M059J (cell line): ENCODE data around the gene YKT6. TPM values are rescaled to one million over a fixed set of nuclear protein-coding genes. Genes with fewer than 3 reads are reported as not detected.

ENCODE experiments used
- DNase-seq: peaks from one replicate; pipeline ENCODE4 v3.0.0-alpha.2; 2012; ENCODE audit warnings: low read depth
- total RNA-seq: library from RNA; depleted of rRNA; stranded (reverse); fragments of >200 nt; shearing (Covaris generic); gene quantifications from 2 replicates; pipeline ENCODE4 v1.2.3, GENCODE V29; 2014; rRNA removed

Gene YKT6
- total RNA-seq, 1 experiment from 2014 or later, result 128 TPM

GRCh38 chr7:44258865-44259546, 58.2 kb downstream of the YKT6 start:
- no peak for DNase-seq

GRCh38 chr7:44259547-44260457, 59.0 kb downstream of the YKT6 start:
- DNase-seq, result peak; percentile 90

- DNase-seq, result no peak
These were observed 60.5 kb downstream of the YKT6 start for GRCh38 chr7:44261240-44261639.

- DNase-seq, result no peak
These were observed 61.3 kb downstream of the YKT6 start for GRCh38 chr7:44262031-44262430.

GRCh38 chr7:44263326-44264082, 62.7 kb downstream of the YKT6 start:
- DNase-seq, result no peak

Other genes with a start within 250 kb of the YKT6 start
- not detected in 2 replicates for gene SPDYE1, start 203.1 kb upstream of the YKT6 start, total RNA-seq
- 110 and 183 TPM in 2 replicates for gene DBNL, start 156.3 kb upstream of the YKT6 start, total RNA-seq
- gene PGAM2, start 135.4 kb upstream of the YKT6 start, total RNA-seq, result 1.2 TPM in 2 replicates
- gene POLM, start 118.4 kb upstream of the YKT6 start, total RNA-seq, result 18.0 and 33.6 TPM in 2 replicates
- gene AEBP1, start 96.6 kb upstream of the YKT6 start, total RNA-seq, result 0.44 TPM in 1 of 2 replicates, not detected in the other
- gene POLD2, start 77.4 kb upstream of the YKT6 start, total RNA-seq, result 85.3 and 127 TPM in 2 replicates
- gene MYL7, start 59.6 kb upstream of the YKT6 start, total RNA-seq, result not detected in 2 replicates
- gene GCK, start 11.5 kb upstream of the YKT6 start, total RNA-seq, result not detected in 2 replicates
- 0.49 TPM in 1 of 2 replicates, not detected in the other for gene CAMK2B, start 124.6 kb downstream of the YKT6 start, total RNA-seq